Activated naive CD4-positive, alpha-beta T cell treated with anti-CD3 and anti-CD28 coated beads, Interleukin-2, amount 10 ng/mL, durations not matched to agents 7 days and 5 days (primary cell): ENCODE results near the gene RAB6B.

Experiments used
- CTCF ChIA-PET: fragments of 350-600 bp; sonication (Branson Sonifier 250); formaldehyde crosslinking; loops from one replicate; lab custom pipeline; 2021; ENCODE audit warnings: antibody characterized with exemption; lab: Charles Lee
- DNase-seq: peaks from one replicate; pipeline ENCODE4 v3.0.0-alpha.2; 2020
- H3K27ac Mint-ChIP-seq: one replicate; pipeline ENCODE4 v1.8.0; 2021; ENCODE audit warnings: mild to moderate bottlenecking, moderate library complexity, mixed read lengths
- H3K27me3 Mint-ChIP-seq: one replicate; pipeline ENCODE4 v1.8.0; 2021; ENCODE audit warnings: mild to moderate bottlenecking, mixed read lengths
- H3K36me3 Mint-ChIP-seq: one replicate; pipeline ENCODE4 v1.8.0; 2021; ENCODE audit warnings: mixed read lengths
- H3K4me1 Mint-ChIP-seq: one replicate; pipeline ENCODE4 v1.8.0; 2021; ENCODE audit warnings: mixed read lengths
- H3K4me3 Mint-ChIP-seq: one replicate; pipeline ENCODE4 v1.8.0; 2021; ENCODE audit warnings: mild to moderate bottlenecking, moderate library complexity, mixed read lengths
- H3K9me3 Mint-ChIP-seq: one replicate; pipeline ENCODE4 v1.8.0; 2021; ENCODE audit warnings: mixed read lengths

The RAB6B gene

DNA sequence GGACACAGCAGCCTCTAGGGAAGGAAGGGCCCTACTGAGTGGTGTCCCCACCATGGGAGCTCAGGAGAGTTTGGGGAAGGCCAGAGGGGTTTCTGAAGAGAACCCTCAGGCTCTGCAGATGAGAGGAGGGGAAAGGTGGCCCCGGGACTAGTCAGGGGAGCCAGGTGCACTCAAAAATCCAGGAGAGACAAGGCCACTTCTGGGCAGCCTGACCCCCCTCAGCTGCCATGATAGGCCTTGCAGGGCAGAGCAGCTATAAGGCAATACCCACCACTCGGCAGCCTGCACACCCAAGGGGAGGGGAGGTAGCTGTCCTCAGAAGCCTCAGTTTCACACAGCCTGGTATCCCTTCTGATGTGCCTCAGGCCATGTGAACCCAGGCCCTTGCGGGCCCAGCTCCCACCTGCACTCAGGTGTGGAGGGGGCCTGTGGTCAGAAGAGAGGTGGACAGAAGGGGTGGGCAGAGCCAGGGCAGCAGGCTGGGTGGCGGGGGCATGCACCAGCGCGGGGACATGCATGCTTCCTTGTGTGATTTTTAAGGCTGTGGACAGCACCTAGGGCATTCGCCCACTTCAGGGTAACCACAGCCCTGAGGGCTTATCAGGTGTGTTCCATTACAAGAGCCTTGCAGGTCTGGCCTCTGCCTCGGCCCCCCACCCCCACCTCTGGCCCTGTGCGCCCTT lies 55.5 kb downstream of the RAB6B start:
- Mint-ChIP-seq H3K36me3 (no peaks in the 10 kb centered on the region), H3K4me3 (no peak overlapping the region), H3K4me1 (no peaks in the 10 kb centered on the region), H3K27me3 (peaks cover 8% of the 10 kb centered on the region), H3K9me3 (no peaks in the 10 kb centered on the region), H3K27ac (no peak overlapping the region)
- CTCF ChIA-PET: no interaction called here
- no peak for DNase-seq

DNA sequence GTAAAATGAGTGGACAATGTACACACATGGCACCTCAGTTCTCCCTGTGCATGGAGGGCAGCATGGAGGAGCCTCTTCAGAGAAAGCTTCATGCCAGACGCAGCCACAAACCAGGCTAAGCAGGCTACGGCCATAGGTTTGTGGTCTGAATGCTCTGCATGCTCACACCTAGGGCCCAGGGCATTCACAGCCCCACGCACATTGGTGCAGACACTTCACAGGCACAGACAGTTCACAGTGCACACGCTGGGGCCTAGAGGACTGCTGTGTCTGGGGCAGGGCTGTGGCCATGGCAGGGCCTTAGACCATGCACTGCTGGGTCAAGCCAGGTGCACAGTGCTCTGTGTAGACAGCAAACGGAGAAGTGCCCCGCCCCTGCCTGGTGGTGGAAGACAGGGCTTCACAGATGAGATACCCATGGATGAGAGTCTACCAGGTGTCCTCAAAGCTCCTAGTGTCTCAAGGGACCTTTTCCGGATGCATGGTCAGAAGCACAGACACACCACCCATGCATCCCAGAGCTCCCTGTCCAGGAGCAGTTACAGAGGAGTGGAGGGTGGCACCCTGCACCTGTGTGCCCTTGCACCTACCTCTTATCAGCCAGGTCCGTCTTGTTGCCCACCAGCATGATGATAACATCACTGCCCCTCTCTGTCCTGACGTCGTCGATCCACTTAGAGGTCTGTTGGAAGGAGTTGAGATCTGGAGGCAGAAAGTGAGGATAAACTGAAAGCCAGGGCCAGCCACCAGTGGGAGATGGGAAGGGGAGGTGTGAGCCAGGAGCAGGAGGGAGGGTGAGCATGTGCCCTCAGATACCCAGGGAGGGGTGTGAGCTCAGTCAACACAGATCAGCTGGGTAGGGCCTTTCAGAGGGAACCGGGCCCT lies 56.5 kb downstream of the RAB6B start:
- no peak overlapping the region for H3K4me3 Mint-ChIP-seq
- no peak overlapping the region for H3K27ac Mint-ChIP-seq
- H3K27me3 Mint-ChIP-seq: peaks cover 2% of the 10 kb centered on the region
- no peak for DNase-seq
- H3K9me3 Mint-ChIP-seq: no peaks in the 10 kb centered on the region
- no peaks in the 10 kb centered on the region for H3K4me1 Mint-ChIP-seq
- no peaks in the 10 kb centered on the region for H3K36me3 Mint-ChIP-seq
- CTCF ChIA-PET: no interaction called here

DNA sequence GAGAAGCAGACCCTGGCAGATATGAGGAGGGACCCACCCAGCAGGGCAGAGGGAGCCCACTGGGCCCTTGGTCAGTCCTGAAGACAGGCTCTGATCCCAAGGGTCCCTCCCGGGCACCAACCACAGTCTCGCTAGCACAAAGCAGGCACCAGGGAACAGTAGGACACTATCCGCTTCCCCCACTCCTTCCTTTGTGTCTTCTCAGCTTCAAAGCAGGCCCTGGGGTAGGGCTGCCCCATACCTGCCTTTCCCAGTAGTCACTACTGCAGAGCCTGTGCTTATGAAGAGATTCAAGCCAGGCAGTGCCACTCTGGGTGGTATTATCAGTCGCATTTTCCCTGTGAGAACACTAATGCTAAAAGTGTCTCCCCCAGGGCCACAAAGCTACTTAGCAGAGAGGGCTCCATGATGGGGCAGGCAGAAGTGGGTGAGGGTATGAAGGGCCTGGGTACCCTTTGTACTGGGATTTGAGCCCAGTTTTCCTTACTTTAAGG lies 57.3 kb downstream of the RAB6B start:
- H3K27ac Mint-ChIP-seq: no peak overlapping the region
- H3K9me3 Mint-ChIP-seq: no peaks in the 10 kb centered on the region
- H3K27me3 Mint-ChIP-seq: no peaks in the 10 kb centered on the region
- no peaks in the 10 kb centered on the region for H3K36me3 Mint-ChIP-seq
- H3K4me3 Mint-ChIP-seq: no peak overlapping the region
- CTCF ChIA-PET: no interaction called here
- no peak for DNase-seq
- H3K4me1 Mint-ChIP-seq: no peaks in the 10 kb centered on the region

DNA sequence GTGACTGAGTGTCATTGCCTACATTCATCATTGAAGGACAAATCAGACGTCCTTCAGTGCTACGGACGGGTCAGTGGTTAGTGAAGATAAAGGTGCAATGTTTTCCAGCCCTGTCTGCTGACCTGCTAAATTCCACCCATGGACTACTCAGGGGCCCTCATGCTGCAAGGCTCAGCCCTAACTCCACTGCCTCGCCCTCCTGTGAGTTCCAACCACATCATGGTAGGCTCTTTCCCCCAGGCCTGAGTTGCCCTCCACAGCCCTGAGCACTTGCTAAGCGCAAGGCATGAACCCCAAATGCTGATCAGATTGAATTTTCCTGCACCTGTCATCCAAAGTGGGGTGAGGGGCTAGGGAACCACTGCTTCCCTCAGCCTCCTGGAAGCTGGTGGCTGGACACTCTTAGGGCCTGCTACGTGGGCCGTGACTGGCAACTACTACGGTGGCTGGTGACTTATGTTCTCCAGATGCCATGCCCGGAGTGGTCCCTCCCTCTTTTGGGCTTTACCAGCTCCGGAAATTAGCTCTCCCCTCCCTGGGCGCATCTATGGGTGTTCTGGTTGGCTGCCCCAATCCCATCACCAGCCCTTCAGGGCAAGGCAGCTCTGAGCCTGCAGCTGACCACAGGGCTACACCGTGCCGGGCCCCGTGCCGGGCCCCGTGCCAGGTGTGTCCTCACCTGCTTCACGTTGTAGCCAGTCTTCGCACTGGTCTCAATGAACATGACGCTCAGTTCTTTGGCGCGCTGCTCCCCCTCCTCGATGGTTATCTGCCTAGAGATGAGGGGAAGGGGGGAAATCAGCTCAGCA lies 58.0 kb downstream of the RAB6B start:
- CTCF ChIA-PET: no interaction called here
- no peaks in the 10 kb centered on the region for H3K4me1 Mint-ChIP-seq
- no peak overlapping the region for H3K4me3 Mint-ChIP-seq

DNA sequence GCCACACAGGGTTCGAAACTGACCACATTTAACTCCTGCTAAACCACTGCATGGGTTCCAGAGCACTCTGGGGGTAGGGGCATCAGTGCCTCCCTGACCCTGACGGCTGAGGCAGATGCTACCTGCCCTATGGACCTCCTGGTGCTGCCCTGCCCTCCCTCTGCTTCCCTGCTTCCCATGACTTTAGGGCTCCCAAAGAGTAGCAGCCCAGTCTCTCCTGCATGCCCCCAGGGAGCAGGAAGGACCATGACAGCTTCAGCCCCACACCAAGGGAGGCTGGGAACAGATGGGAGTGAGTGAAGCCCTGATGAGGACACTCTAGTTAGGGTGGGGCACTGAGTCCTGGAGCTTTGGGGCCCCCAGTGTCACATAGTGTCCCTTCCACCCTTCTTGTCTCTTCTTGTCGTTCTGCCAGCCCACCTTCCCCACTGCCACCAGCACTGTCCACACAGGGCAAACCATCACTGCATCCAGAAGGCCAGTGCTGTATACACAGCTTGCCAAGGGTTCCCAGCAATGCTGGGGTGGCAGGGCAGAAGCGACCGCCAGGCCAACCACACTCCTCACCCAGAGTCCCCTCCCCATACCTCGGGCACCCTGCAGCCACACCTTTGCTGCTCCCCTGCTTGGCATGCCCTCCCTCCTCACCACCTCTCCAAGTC lies 59.1 kb downstream of the RAB6B start:
- Mint-ChIP-seq H3K4me1 (no peaks in the 10 kb centered on the region), H3K36me3 (no peaks in the 10 kb centered on the region), H3K27ac (no peak overlapping the region), H3K4me3 (no peak overlapping the region), H3K9me3 (no peaks in the 10 kb centered on the region), H3K27me3 (no peaks in the 10 kb centered on the region)
- CTCF ChIA-PET: no interaction called here
- no peak for DNase-seq

More for the DNA sequence above, 58.0 kb downstream of the RAB6B start:
- Mint-ChIP-seq H3K27ac (no peak overlapping the region), H3K9me3 (no peaks in the 10 kb centered on the region), H3K36me3 (no peaks in the 10 kb centered on the region), H3K27me3 (no peaks in the 10 kb centered on the region)
- no peak for DNase-seq

DNA sequence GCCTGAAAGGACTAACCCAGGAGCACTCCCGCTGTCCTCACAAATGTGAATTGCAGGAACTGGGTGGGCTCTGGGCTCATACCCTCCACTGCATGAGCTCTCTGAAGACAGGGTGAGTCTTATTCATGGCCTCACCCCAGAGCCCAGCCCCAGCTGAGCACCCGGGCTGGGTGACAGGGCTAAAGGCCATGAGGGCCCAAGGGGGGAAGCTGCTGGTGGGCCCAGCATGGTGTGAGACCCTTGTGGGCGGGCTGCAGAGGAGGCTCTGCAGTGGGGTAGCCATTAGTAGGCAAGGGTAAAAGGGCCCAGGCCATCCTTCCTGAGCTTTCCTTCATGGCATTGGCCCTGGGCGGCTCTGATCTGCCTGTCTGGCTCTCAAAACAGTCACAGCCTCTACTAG lies 59.7 kb downstream of the RAB6B start:
- Mint-ChIP-seq H3K36me3 (no peaks in the 10 kb centered on the region), H3K4me3 (no peak overlapping the region), H3K27ac (no peak overlapping the region), H3K9me3 (no peaks in the 10 kb centered on the region), H3K4me1 (no peaks in the 10 kb centered on the region), H3K27me3 (no peaks in the 10 kb centered on the region)
- DNase-seq: no peak
- CTCF ChIA-PET: no interaction called here

DNA sequence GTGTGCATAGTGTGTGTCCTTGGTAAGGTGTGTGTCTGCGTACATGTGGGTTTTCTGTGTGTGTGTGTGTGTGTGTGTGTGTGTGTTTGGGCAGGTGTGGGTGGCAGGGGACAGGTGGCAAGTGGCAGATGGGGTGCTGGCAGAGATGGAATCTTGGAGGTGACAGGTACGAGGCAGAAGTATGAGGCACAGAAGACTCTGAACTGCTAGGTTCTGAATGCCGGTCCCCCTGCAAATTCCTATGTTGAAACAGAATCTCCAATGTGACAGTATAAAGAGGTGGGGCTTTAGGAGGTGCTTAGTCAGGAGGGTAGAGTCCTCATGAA lies 60.3 kb downstream of the RAB6B start:
- Mint-ChIP-seq H3K27me3 (no peaks in the 10 kb centered on the region), H3K4me3 (no peak overlapping the region), H3K36me3 (no peaks in the 10 kb centered on the region), H3K4me1 (no peaks in the 10 kb centered on the region), H3K27ac (no peak overlapping the region), H3K9me3 (no peaks in the 10 kb centered on the region)
- CTCF ChIA-PET: no interaction called here
- DNase-seq: no peak

DNA sequence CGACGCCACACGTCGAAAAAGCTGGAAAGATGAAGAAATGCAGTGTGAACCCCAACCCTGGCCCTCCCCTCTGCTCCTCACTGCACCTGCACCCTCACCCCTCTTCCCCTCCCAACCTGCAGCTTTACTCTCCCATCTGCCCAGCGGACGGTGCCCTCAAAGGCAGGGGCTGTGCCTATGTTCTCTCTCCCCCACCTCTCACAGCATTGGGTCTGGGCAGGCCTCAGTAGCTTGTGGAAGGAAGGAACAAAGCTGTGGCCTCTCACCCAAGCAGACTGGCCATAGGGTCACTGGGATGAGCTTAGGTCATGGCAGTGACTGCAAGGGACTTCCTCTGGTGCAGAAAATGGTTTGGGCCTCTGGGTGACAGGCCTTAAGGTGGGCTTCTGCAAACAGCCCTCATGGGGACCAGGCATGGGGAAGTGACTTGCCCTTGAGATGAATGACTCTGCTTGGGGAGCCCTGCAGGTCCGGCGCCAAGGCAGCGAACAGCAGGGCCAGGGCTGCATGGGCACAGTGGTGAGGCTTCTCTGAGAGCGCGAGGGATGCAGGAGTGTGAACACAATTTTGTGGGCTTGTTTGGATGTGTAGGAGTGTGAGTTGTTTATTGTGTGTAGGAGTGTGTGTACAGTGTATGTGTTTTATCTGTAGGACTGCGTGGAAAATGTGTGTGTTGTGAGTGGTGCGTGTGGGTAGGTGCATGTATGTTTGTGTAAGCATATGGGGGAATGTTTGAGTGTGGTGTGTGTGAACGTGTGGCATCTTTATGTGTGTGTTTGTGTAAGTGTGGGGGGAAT lies 60.9 kb downstream of the RAB6B start:
- Mint-ChIP-seq H3K4me1 (no peaks in the 10 kb centered on the region), H3K36me3 (no peaks in the 10 kb centered on the region)
- no peak for DNase-seq

DNA sequence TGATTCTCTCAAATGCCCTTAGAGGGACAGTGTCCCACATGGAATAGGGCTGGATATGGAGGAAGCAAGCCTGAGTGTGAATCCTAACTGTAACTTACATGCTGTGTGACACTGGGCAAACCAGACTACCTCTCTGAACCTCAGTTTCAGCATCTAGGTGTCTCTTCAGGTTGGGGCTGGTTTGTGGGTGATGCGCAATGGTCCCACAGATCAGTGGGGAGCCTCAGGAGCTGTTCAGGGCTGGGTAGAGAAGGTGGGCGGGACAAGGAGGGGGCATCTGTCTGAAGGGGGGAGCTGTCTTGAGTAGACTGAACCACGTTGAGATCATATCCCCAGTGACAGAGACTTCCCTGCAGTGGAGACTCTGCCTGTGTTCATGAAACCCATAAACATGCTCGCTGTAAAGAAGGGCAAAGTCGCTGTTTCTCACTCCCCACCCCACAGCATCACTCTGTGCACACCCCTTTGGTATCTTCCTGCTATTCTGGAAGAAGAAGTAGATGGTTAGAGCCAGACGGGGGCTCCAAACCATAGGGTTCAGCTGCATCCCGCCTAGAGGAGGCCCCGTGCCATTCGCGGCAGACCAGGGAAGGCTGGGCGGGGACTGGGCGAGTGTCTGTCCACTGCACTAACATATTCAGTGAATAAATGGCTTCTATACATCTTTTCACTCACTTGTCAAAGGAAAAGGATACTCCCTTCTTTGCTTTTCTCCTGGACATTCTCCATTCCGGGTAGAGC lies 61.6 kb downstream of the RAB6B start:
- Mint-ChIP-seq H3K27ac (no peak overlapping the region), H3K27me3 (peaks cover 1% of the 10 kb centered on the region), H3K9me3 (no peaks in the 10 kb centered on the region), H3K4me1 (no peaks in the 10 kb centered on the region), H3K36me3 (no peaks in the 10 kb centered on the region), H3K4me3 (no peak overlapping the region)
- DNase-seq: no peak
- CTCF ChIA-PET: no interaction called here

More for the DNA sequence above, 60.9 kb downstream of the RAB6B start:
- Mint-ChIP-seq H3K27ac (no peak overlapping the region), H3K9me3 (no peaks in the 10 kb centered on the region), H3K4me3 (no peak overlapping the region), H3K27me3 (no peaks in the 10 kb centered on the region)
- CTCF ChIA-PET: no interaction called here

DNA sequence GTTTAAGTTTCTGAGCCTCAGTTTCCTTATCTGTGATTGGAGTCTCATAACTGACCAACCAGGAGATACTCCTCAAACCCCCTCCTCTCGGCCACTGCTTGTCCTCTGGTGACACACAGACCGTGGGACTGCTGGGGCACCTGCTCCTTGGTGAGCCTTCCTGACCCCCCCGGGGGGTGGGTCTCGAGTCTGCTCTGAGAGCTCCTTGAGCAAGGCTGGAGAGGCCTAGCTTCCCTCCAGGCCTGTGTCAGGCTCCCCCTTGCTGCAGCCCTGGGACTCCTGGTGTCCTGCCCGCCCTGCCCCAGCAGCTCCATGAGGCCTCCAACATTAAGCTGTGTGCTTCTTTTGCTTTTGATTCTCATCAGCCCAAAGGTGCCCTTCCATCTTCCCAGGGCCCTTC lies 62.4 kb downstream of the RAB6B start:
- no peaks in the 10 kb centered on the region for H3K36me3 Mint-ChIP-seq
- H3K4me3 Mint-ChIP-seq: no peak overlapping the region
- CTCF ChIA-PET: interaction anchor here (0.7 to 1.3 kb wide), 2 partner anchors 13 to 27 kb away, joined by 3 to 5 read pairs; no protein-coding TSS in a partner anchor
- H3K9me3 Mint-ChIP-seq: no peaks in the 10 kb centered on the region
- no peaks in the 10 kb centered on the region for H3K4me1 Mint-ChIP-seq
- peaks cover 4% of the 10 kb centered on the region for H3K27me3 Mint-ChIP-seq
- H3K27ac Mint-ChIP-seq: no peak overlapping the region
- no peak for DNase-seq

DNA sequence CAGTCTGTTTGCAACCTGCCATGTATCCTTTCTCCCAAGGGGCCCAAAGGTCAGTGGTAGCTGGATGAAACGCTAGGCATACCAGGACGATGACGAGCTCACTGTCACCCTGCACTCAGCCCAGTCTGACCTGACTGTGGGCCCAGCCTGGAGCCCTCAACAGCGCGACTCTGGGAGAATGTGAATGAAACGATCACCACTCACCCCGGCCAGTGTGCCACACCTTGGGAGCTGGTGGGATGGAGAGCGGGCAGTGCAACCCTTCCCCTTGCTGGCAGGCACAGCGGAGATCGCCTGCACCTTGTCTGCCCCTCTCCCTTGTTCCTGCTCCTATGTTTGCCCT lies 62.9 kb downstream of the RAB6B start:
- H3K4me3 Mint-ChIP-seq: no peak overlapping the region
- no peaks in the 10 kb centered on the region for H3K9me3 Mint-ChIP-seq
- no peak for DNase-seq
- H3K27me3 Mint-ChIP-seq: peaks cover 4% of the 10 kb centered on the region
- no peak overlapping the region for H3K27ac Mint-ChIP-seq
- no peaks in the 10 kb centered on the region for H3K36me3 Mint-ChIP-seq
- CTCF ChIA-PET: interaction anchor here (0.7 to 1.3 kb wide), 4 partner anchors 12 to 360 kb away, joined by 3 to 5 read pairs (median 3); no protein-coding TSS in a partner anchor
- H3K4me1 Mint-ChIP-seq: no peaks in the 10 kb centered on the region

DNA sequence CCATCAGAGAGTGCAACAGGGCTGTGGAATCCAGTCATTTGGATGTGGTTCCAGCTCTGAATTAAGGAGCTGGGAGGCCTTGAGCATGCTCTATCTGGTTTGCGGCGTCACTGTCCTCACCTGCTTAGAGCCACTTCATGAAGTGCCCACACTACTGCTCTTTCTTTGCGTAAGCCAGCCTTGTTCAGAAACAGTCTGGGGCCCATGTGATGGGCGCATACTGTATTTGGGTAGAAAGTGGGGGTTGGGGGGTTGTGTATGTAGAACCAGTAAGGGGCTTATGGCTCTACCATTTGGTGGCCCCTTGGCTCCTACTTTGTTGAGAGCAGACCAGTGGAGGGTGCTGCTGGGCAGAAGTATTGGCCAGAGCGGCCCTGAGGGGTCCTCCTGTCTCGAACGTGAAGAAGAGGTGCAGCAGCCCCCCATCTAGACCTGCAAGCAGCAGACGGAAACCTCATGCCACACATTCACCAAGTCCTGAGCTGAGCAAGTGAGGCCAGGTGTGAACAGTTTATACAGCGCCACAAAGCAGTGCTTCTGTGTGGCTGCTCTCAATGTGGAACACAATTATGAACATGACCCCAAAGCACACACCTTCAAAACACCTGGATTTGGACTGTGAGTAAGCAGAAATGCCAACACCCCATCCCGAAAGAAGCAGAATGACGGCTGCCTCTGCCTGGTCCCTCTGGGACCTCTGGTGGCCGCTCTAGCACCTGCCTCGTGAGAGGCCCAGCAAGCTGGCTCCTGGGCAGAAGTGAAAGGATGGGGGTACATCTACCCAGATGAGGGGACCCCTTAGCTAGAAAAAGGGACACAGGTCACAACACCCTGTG lies 63.5 kb downstream of the RAB6B start:
- Mint-ChIP-seq H3K4me1 (no peaks in the 10 kb centered on the region), H3K4me3 (no peak overlapping the region), H3K9me3 (no peaks in the 10 kb centered on the region), H3K27ac (no peak overlapping the region), H3K27me3 (peaks cover 4% of the 10 kb centered on the region), H3K36me3 (no peaks in the 10 kb centered on the region)
- CTCF ChIA-PET: interaction anchor here (0.7 to 1.3 kb wide), 3 partner anchors 11 to 359 kb away, joined by 3 to 5 read pairs (median 3); no protein-coding TSS in a partner anchor
- DNase-seq: no peak
